Muscle of back (tissue), 11 donors: ENCODE measurements around the gene KCNMB1. TPM values are rescaled to one million over a fixed set of nuclear protein-coding genes. Genes with fewer than 3 reads are reported as not detected.

Experiments
- DNase-seq, 3 donors: peaks; one replicate each; pipeline versions ENCODE4 v3.0.0 to v3.0.0-alpha.2; 2013
- polyA plus RNA-seq, 10 donors: library from polyadenylated mRNA; unstranded; fragments of 120-200 nt; gene quantifications; one replicate each; pipeline ENCODE4 v1.2.1, GENCODE V29; 2013; ENCODE audit not compliant: insufficient read length in 10 of 10

KCNMB1 gene
- polyA plus RNA-seq, 10 donors = 0.30 to 0.83 (median 0.55) TPM

GRCh38 chr5:170418736-170419135, 29.6 kb upstream of the KCNMB1 start:
- no peak for DNase-seq

- DNase-seq = no peak
Measured at GRCh38 chr5:170416526-170416925, 27.4 kb upstream of the KCNMB1 start.

GRCh38 chr5:170414786-170415185, 25.6 kb upstream of the KCNMB1 start:
- DNase-seq = no peak

GRCh38 chr5:170413897-170414296, 24.7 kb upstream of the KCNMB1 start:
- no peak for DNase-seq

- no peak for DNase-seq
Measured at GRCh38 chr5:170411100-170411499, 21.9 kb upstream of the KCNMB1 start.

- DNase-seq = no peak
Measured at GRCh38 chr5:170410401-170410800, 21.2 kb upstream of the KCNMB1 start.

- no peak for DNase-seq
Measured at GRCh38 chr5:170408877-170409660, 19.9 kb upstream of the KCNMB1 start.

GRCh38 chr5:170408226-170408625, 19.1 kb upstream of the KCNMB1 start:
- peak; percentile 60 to 73 (median 65) for DNase-seq

- DNase-seq = no peak
Measured at GRCh38 chr5:170407062-170407461, 17.9 kb upstream of the KCNMB1 start.

- DNase-seq = no peak
Measured at GRCh38 chr5:170405817-170406216, 16.6 kb upstream of the KCNMB1 start.

GRCh38 chr5:170404398-170404797, 15.2 kb upstream of the KCNMB1 start:
- DNase-seq = no peak

GRCh38 chr5:170403675-170404074, 14.5 kb upstream of the KCNMB1 start:
- no peak for DNase-seq

GRCh38 chr5:170402508-170402907, 13.3 kb upstream of the KCNMB1 start:
- DNase-seq = no peak

GRCh38 chr5:170397059-170397458, 7.9 kb upstream of the KCNMB1 start:
- no peak for DNase-seq

- no peak for DNase-seq
Measured at GRCh38 chr5:170393958-170394357, 4.8 kb upstream of the KCNMB1 start.

GRCh38 chr5:170393235-170393634, 4.1 kb upstream of the KCNMB1 start:
- no peak for DNase-seq

GRCh38 chr5:170390472-170390871, 1.3 kb upstream of the KCNMB1 start:
- no peak for DNase-seq

- DNase-seq = no peak
Measured at GRCh38 chr5:170389550-170389892, 354 bp upstream of the KCNMB1 start.

GRCh38 chr5:170387775-170388639, 1.2 kb downstream of the KCNMB1 start:
- DNase-seq = no peak

- no peak for DNase-seq
Measured at GRCh38 chr5:170386743-170387395, 2.3 kb downstream of the KCNMB1 start.

GRCh38 chr5:170383227-170383626, 5.9 kb downstream of the KCNMB1 start:
- no peak for DNase-seq

- DNase-seq = no peak
Measured at GRCh38 chr5:170382790-170383189, 6.4 kb downstream of the KCNMB1 start.
